ENCODE measurements around the gene ZNF608.

ZNF608 gene

GRCh38 chr5:124736082-124736804, 10.2 kb downstream of the ZNF608 start:
- DNase-seq = no peak

- DNase-seq = no peak
These were observed 11.1 kb downstream of the ZNF608 start for GRCh38 chr5:124735169-124735858.

- no peak for DNase-seq
These were observed 11.8 kb downstream of the ZNF608 start for GRCh38 chr5:124734574-124735168.

GRCh38 chr5:124733329-124733650, 13.1 kb downstream of the ZNF608 start:
- no peak for DNase-seq

- no peak for DNase-seq
These were observed 13.8 kb downstream of the ZNF608 start for GRCh38 chr5:124732428-124733328.

GRCh38 chr5:124730381-124730780, 16.1 kb downstream of the ZNF608 start:
- DNase-seq = no peak

- no peak for DNase-seq
These were observed 16.6 kb downstream of the ZNF608 start for GRCh38 chr5:124729720-124730359.

GRCh38 chr5:124728968-124729332, 17.5 kb downstream of the ZNF608 start:
- DNase-seq = no peak

GRCh38 chr5:124728331-124728967, 18.0 kb downstream of the ZNF608 start:
- no peak for DNase-seq

GRCh38 chr5:124726631-124727362, 19.6 kb downstream of the ZNF608 start:
- no peak for DNase-seq

- no peak for DNase-seq
These were observed 20.7 kb downstream of the ZNF608 start for GRCh38 chr5:124725622-124726258.

GRCh38 chr5:124725040-124725434, 21.4 kb downstream of the ZNF608 start:
- DNase-seq = no peak

- DNase-seq = no peak
These were observed 21.9 kb downstream of the ZNF608 start for GRCh38 chr5:124724357-124725039.

GRCh38 chr5:124721229-124721735, 25.2 kb downstream of the ZNF608 start:
- no peak for DNase-seq

- no peak for DNase-seq
These were observed 25.8 kb downstream of the ZNF608 start for GRCh38 chr5:124720593-124720992.

- DNase-seq = no peak
These were observed 27.1 kb downstream of the ZNF608 start for GRCh38 chr5:124719113-124719967.

GRCh38 chr5:124718380-124718789, 28.1 kb downstream of the ZNF608 start:
- no peak for DNase-seq

- DNase-seq = no peak
These were observed 30.3 kb downstream of the ZNF608 start for GRCh38 chr5:124716169-124716568.

- no peak for DNase-seq
These were observed 31.5 kb downstream of the ZNF608 start for GRCh38 chr5:124714910-124715309.
